OCI-LY1 (cell line): ENCODE measurements around the gene PXK.

ENCODE experiments used
- CTCF ChIP-seq: fragments of 200-600 bp; sonication (generic), shearing (Covaris generic); IDR thresholded peaks from 2 replicates; pipeline ENCODE4 v1.5.1; 2017; ENCODE audit warnings: mild to moderate bottlenecking, antibody characterized with exemption, low read length, moderate library complexity, mixed read lengths
- EZH2 ChIP-seq: fragments of 200-600 bp; sonication (generic), shearing (Covaris generic); IDR thresholded peaks from 2 replicates; pipeline ENCODE4 v1.8.0; 2017; ENCODE audit warnings: borderline replicate concordance, mixed run types, mild to moderate bottlenecking, antibody characterized with exemption, low read length, moderate library complexity, mixed read lengths

GRCh38 chr3:58351920-58352319 lies 19.2 kb downstream of the PXK start:
- TF ChIP-seq CTCF (no peak), EZH2 (no peak)
